Peyer's patch (tissue), 4 donors: ENCODE results near the gene TMEM168.

Experiments used
- POLR2A ChIP-seq, 2 donors: fragments of 450-650 bp; IDR thresholded peaks; one replicate each; pipeline ENCODE4 v1.5.1; 2017; ENCODE audit warnings: antibody characterized with exemption in 2 of 2, mild to moderate bottlenecking in 2 of 2, moderate library complexity in 2 of 2
- TF ChIP-seq, protein P1 (sequence below), 6 experiments: fragments of 450-650 bp in 4 of 6; fragments of 200-600 bp in 2 of 6; sonication (generic) in 1 of 6; IDR thresholded peaks; one replicate each; pipeline ENCODE4 v1.5.1; 2017 to 2019; ENCODE audit warnings: antibody characterized with exemption in 6 of 6, mild to moderate bottlenecking in 3 of 6, moderate library complexity in 1 of 6

DNA sequence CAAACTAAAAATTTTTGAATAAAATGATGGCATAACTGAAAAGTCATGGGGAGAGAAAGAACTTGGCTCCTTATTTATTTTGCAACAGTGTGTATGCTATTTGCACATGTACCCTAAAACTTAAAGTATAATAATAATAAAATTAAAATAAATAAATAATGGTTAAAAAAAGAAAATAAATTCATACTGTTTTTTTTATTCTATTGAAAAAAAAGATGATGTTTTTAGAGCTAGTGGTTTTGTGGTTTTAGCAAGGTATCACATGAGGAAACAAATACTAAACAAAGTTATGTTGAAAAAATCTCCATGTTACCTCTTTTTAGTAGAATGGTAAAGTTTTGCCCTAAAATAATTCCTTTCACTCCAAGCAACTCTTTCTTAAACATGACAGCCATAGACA is 26.2 kb downstream of the TMEM168 start:
- TF ChIP-seq, protein P1, sequence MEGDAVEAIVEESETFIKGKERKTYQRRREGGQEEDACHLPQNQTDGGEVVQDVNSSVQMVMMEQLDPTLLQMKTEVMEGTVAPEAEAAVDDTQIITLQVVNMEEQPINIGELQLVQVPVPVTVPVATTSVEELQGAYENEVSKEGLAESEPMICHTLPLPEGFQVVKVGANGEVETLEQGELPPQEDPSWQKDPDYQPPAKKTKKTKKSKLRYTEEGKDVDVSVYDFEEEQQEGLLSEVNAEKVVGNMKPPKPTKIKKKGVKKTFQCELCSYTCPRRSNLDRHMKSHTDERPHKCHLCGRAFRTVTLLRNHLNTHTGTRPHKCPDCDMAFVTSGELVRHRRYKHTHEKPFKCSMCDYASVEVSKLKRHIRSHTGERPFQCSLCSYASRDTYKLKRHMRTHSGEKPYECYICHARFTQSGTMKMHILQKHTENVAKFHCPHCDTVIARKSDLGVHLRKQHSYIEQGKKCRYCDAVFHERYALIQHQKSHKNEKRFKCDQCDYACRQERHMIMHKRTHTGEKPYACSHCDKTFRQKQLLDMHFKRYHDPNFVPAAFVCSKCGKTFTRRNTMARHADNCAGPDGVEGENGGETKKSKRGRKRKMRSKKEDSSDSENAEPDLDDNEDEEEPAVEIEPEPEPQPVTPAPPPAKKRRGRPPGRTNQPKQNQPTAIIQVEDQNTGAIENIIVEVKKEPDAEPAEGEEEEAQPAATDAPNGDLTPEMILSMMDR (IDR thresholded peaks at IDR 0.05) = no peak
- TF ChIP-seq POLR2A (IDR thresholded peaks at IDR 0.05) = no peak
